GM12864 (cell line): Measurements from ENCODE around the gene NOL4L.

Experiments used
- DNase-seq: peaks from one replicate; pipeline ENCODE4 v3.0.0-alpha.2; 2011; ENCODE audit warnings: low read depth
- H3K4me3 ChIP-seq: 2 replicates; pipeline ENCODE4 v1.5.1; 2011; ENCODE audit warnings: mild to moderate bottlenecking, low read depth, low read length, control low read depth
- CTCF ChIP-seq: IDR thresholded peaks from 2 replicates; pipeline ENCODE4 v1.5.1; 2011; ENCODE audit warnings: low read depth, mild to moderate bottlenecking, moderate library complexity, low read length, control low read depth, inconsistent platforms; ENCODE audit errors: missing control alignments

The NOL4L gene

GRCh38 chr20:32432277-32432676 is 152.9 kb downstream of the NOL4L start:
- H3K4me3 ChIP-seq, result no peak overlapping the region
- TF ChIP-seq CTCF, result no peak
- no peak for DNase-seq

- no peak for TF ChIP-seq CTCF
- no peak for DNase-seq
- no peak overlapping the region for H3K4me3 ChIP-seq
Measured at GRCh38 chr20:32431457-32431856, 153.7 kb downstream of the NOL4L start.

- TF ChIP-seq CTCF, result no peak
Measured at GRCh38 chr20:32429745-32430360, 155.3 kb downstream of the NOL4L start.

GRCh38 chr20:32429343-32429742 is 155.8 kb downstream of the NOL4L start:
- H3K4me3 ChIP-seq, result no peak overlapping the region
- TF ChIP-seq CTCF, result no peak
- no peak for DNase-seq

More at GRCh38 chr20:32429745-32430360, 155.3 kb downstream of the NOL4L start:
- DNase-seq, result no peak
- H3K4me3 ChIP-seq, result no peak overlapping the region

- DNase-seq, result no peak
- no peak overlapping the region for H3K4me3 ChIP-seq
- no peak for TF ChIP-seq CTCF
Measured at GRCh38 chr20:32427996-32428395, 157.1 kb downstream of the NOL4L start.

- no peak for TF ChIP-seq CTCF
- H3K4me3 ChIP-seq, result no peak overlapping the region
- no peak for DNase-seq
Measured at GRCh38 chr20:32421290-32421689, 163.8 kb downstream of the NOL4L start.

GRCh38 chr20:32418376-32418775 is 166.8 kb downstream of the NOL4L start:
- TF ChIP-seq CTCF, result no peak
- DNase-seq, result no peak
- no peak overlapping the region for H3K4me3 ChIP-seq
